ENCODE data around the gene VTA1.
"Not testable (repeated sequence)": the region's sequence is repeated elsewhere in the genome, so short reads cannot be mapped to it uniquely, and the experiment has no call there.

The VTA1 gene

DNA sequence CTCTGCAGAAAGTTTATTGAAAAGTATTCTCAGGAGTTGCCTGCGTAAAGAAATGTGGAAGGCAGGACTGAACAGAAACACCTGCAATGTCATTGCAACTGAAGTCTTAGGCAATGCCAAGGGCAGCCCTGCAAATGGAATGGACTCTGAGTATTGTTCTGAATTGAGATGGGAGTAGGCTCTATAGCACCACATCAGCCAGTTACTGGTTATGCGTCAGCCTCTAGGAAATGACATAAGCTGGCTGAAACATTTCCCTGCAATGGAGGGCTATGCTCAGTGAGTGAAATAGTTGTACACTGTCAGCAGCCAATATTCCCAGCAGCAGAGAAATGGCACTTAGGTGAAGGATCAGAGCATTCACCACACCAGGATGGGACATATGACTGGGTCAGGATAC is 28.1 kb upstream of the VTA1 start:
- ChIA-PET POLR2A (no interaction called here), CTCF (no interaction called here)
- TF ChIP-seq FOXK2 (IDR thresholded peaks at IDR 0.05) (no peak), CTBP1 (IDR thresholded peaks at IDR 0.05; ENCODE audit: borderline replicate concordance) (no peak), HDGF (IDR thresholded peaks at IDR 0.05; ENCODE audit: borderline replicate concordance) (no peak), TARDBP (IDR thresholded peaks at IDR 0.05) (no peak), L3MBTL2 (conservative IDR thresholded peaks at IDR 0.05) (no peak), ARNT (IDR thresholded peaks at IDR 0.05) (no peak), ZNF384 (IDR thresholded peaks at IDR 0.05) (no peak), LEF1 (IDR thresholded peaks at IDR 0.05; ENCODE audit: borderline replicate concordance) (no peak), FOXM1 (IDR thresholded peaks at IDR 0.05; ENCODE audit: borderline replicate concordance) (no peak), SP1 (IDR thresholded peaks at IDR 0.05) (no peak), SUZ12 (IDR thresholded peaks at IDR 0.05) (no peak), BHLHE40 (IDR thresholded peaks at IDR 0.05; ENCODE audit: borderline replicate concordance) (no peak), ELF4 (IDR thresholded peaks at IDR 0.05) (no peak)
- TF ChIP-seq, protein P1, sequence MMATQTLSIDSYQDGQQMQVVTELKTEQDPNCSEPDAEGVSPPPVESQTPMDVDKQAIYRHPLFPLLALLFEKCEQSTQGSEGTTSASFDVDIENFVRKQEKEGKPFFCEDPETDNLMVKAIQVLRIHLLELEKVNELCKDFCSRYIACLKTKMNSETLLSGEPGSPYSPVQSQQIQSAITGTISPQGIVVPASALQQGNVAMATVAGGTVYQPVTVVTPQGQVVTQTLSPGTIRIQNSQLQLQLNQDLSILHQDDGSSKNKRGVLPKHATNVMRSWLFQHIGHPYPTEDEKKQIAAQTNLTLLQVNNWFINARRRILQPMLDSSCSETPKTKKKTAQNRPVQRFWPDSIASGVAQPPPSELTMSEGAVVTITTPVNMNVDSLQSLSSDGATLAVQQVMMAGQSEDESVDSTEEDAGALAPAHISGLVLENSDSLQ (IDR thresholded peaks at IDR 0.05), result no peak
- no peak for DNase-seq (ENCODE audit: extremely low spot score)

DNA sequence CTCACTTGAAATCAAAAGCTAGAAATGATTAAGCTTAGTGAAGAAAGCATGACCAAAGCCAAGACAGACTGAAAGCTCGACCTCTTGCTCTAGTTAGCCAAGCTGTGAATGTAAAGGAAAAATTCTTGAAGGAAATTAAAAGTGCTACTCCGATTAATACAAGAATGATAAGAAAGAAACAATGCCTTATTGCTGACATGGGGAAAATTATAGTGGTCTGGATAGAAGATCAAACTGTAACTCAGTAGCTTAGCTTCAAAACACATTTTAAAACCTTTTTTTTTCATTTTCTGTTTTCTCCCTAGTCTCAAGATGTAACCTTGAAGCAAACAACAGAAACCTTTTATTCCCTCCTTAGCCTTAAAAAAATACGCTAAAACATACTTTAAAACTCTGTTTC is 25.7 kb upstream of the VTA1 start:
- ChIA-PET CTCF (interaction anchor here (0.6 kb wide), 1 partner anchor 1253 kb away, joined by 3 read pairs; no protein-coding TSS in a partner anchor), POLR2A (no interaction called here)
- no peak for DNase-seq (ENCODE audit: extremely low spot score)
- no peak for TF ChIP-seq FOXK2 (IDR thresholded peaks at IDR 0.05)
- no peak for TF ChIP-seq SP1 (IDR thresholded peaks at IDR 0.05)
- TF ChIP-seq TARDBP (IDR thresholded peaks at IDR 0.05), result no peak
- no peak for TF ChIP-seq FOXM1 (IDR thresholded peaks at IDR 0.05; ENCODE audit: borderline replicate concordance)
- TF ChIP-seq HDGF (IDR thresholded peaks at IDR 0.05; ENCODE audit: borderline replicate concordance), result no peak
- no peak for TF ChIP-seq NFRKB (IDR thresholded peaks at IDR 0.05)
- TF ChIP-seq LEF1 (IDR thresholded peaks at IDR 0.05; ENCODE audit: borderline replicate concordance), result no peak
- no peak for TF ChIP-seq ARNT (IDR thresholded peaks at IDR 0.05)
- TF ChIP-seq BHLHE40 (IDR thresholded peaks at IDR 0.05; ENCODE audit: borderline replicate concordance), result no peak
- no peak for TF ChIP-seq FOXA1 (IDR thresholded peaks at IDR 0.05)
- no peak for TF ChIP-seq L3MBTL2 (conservative IDR thresholded peaks at IDR 0.05)
- no peak for TF ChIP-seq ZNF384 (IDR thresholded peaks at IDR 0.05)
- TF ChIP-seq, protein P1 (IDR thresholded peaks at IDR 0.05), result no peak
- no peak for TF ChIP-seq SUZ12 (IDR thresholded peaks at IDR 0.05)
- TF ChIP-seq ELF4 (IDR thresholded peaks at IDR 0.05), result no peak
- TF ChIP-seq CTBP1 (IDR thresholded peaks at IDR 0.05; ENCODE audit: borderline replicate concordance), result no peak

DNA sequence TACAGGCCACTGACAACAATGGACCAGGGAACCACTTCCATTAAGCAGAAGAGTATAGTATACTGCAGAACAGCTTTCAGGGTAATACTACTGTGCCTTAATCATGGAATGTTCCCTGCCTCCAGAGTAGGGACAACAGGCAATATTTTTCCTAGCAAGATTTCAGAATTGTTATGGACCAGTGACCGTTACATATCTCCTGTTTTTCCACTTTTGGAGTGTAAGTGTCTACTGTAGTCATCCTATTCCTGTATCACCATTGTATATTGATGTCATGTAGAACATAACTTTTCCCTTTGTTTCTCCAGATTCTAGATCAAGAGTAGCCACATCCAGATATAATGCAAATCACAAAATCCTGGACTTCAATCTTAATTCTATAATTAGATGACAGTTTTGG is 16.2 kb upstream of the VTA1 start:
- POLR2A ChIA-PET, result no interaction called here
- no peak for DNase-seq (ENCODE audit: extremely low spot score)
- TF ChIP-seq CTBP1 (IDR thresholded peaks at IDR 0.05; ENCODE audit: borderline replicate concordance) (no peak), L3MBTL2 (conservative IDR thresholded peaks at IDR 0.05) (no peak), BHLHE40 (IDR thresholded peaks at IDR 0.05; ENCODE audit: borderline replicate concordance) (no peak), SUZ12 (IDR thresholded peaks at IDR 0.05) (no peak), ZNF384 (IDR thresholded peaks at IDR 0.05) (no peak), TARDBP (IDR thresholded peaks at IDR 0.05) (no peak), ELF4 (IDR thresholded peaks at IDR 0.05) (no peak), NFRKB (IDR thresholded peaks at IDR 0.05) (no peak), LEF1 (IDR thresholded peaks at IDR 0.05; ENCODE audit: borderline replicate concordance) (no peak), FOXA1 (IDR thresholded peaks at IDR 0.05) (no peak), FOXK2 (IDR thresholded peaks at IDR 0.05) (no peak), SP1 (IDR thresholded peaks at IDR 0.05) (no peak), FOXM1 (IDR thresholded peaks at IDR 0.05; ENCODE audit: borderline replicate concordance) (no peak), HDGF (IDR thresholded peaks at IDR 0.05; ENCODE audit: borderline replicate concordance) (no peak), ARNT (IDR thresholded peaks at IDR 0.05) (no peak)
- TF ChIP-seq, protein P1 (IDR thresholded peaks at IDR 0.05), result no peak
- CTCF ChIA-PET, result no interaction called here

DNA sequence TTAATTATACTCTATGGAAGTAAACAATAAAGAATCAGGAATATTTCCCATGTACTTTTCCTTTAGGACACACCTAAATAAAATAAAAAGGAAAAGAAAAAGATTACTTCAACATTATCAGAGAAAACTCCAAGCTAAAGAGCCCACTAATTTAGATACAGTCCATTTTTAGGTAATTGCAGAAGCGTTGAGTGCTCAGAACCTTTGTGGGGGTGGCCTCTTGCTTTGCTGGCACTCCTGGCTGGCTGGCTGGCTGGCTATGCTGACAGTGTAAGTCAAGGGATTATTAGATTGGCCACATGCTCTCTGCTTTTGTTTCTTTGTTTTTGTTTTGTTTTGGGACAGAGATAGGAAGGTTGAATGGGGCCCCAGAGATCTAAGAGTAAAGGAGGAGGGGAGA is 14.4 kb upstream of the VTA1 start, which contains the start of gene GJE1:
Gene GJE1, plus strand, starts transcription at position 301 of the 400 bp plus-strand sequence. CDS start 234 bp downstream, outside the sequence.
- ChIA-PET POLR2A (no interaction called here), CTCF (no interaction called here)
- DNase-seq (ENCODE audit: extremely low spot score), result no peak
- TF ChIP-seq FOXK2 (IDR thresholded peaks at IDR 0.05) (no peak), HDGF (IDR thresholded peaks at IDR 0.05; ENCODE audit: borderline replicate concordance) (no peak), FOXM1 (IDR thresholded peaks at IDR 0.05; ENCODE audit: borderline replicate concordance) (no peak), L3MBTL2 (conservative IDR thresholded peaks at IDR 0.05) (no peak), TARDBP (IDR thresholded peaks at IDR 0.05) (no peak), LEF1 (IDR thresholded peaks at IDR 0.05; ENCODE audit: borderline replicate concordance) (no peak), SP1 (IDR thresholded peaks at IDR 0.05) (no peak), NFRKB (IDR thresholded peaks at IDR 0.05) (no peak), ZNF384 (IDR thresholded peaks at IDR 0.05) (no peak), BHLHE40 (IDR thresholded peaks at IDR 0.05; ENCODE audit: borderline replicate concordance) (no peak), ARNT (IDR thresholded peaks at IDR 0.05) (no peak), ELF4 (IDR thresholded peaks at IDR 0.05) (no peak), SUZ12 (IDR thresholded peaks at IDR 0.05) (no peak), CTBP1 (IDR thresholded peaks at IDR 0.05; ENCODE audit: borderline replicate concordance) (no peak), FOXA1 (IDR thresholded peaks at IDR 0.05) (no peak)
- TF ChIP-seq, protein P1 (IDR thresholded peaks at IDR 0.05), result no peak

DNA sequence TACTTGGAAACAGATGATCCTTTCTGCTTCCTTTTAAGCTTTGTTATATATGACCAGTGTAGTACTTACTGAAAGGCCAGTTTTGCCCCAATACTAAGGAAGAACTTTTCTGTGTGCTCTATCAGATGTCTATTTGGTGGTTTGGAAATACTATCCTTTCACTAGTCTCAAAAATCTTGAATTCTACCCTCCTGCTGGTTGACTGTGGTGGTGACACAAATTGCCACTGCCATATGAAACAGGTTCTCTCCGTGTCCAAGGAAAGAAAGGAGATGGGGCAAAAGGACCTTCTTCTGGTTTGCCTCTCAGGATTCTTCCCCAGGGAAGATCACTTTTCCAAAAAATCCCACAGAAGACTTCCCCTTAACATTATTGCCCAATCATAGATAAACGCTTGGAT is 8.2 kb upstream of the VTA1 start:
- no peak for DNase-seq (ENCODE audit: extremely low spot score)
- ChIA-PET POLR2A (no interaction called here), CTCF (no interaction called here)
- TF ChIP-seq FOXM1 (IDR thresholded peaks at IDR 0.05; ENCODE audit: borderline replicate concordance), result no peak
- no peak for TF ChIP-seq ARNT (IDR thresholded peaks at IDR 0.05)
- no peak for TF ChIP-seq CTBP1 (IDR thresholded peaks at IDR 0.05; ENCODE audit: borderline replicate concordance)
- TF ChIP-seq LEF1 (IDR thresholded peaks at IDR 0.05; ENCODE audit: borderline replicate concordance), result no peak
- TF ChIP-seq FOXK2 (IDR thresholded peaks at IDR 0.05), result no peak

DNA sequence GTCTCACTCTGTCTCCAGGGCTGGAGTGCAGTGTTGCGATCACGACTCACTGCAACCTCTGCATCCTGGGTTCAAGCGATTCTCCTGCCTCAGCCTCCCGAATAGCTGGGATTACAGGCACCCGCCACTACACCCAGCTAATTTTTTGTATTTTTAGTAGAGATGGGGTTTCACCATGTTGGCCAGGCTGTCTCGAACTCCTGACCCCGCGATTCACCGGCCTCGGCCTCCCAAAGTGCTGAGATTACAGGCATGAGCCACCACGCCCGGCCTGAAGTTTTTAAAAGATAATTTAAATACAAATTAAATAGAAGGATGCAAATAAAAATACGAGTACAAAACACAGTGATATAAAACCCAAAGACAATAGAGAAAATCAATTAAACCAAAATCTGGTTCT is 5.5 kb upstream of the VTA1 start:
- CTCF ChIA-PET; POLR2A ChIA-PET; DNase-seq (ENCODE audit: extremely low spot score): not testable (repeated sequence)

All from HEK293T (cell line).